ENCODE measurements around the gene GALNT5.

GALNT5 gene

DNA sequence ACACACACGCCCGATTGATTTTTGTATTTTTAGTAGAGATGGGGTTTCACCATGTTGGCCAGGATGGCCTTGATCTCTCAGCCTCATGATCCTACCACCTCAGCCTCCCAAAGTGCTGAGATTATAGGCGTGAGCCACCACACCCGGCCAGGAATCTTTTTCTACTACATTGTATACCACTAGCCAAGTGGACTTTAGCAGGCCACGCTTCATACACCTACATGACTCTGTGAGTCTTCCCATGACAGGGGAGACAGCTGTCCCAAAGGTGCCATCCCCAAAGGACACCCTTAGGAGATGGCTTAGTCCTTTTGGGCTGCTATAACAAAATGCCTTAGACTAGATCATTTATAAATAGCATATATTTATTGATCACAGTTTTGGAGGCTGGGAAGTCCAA, 35.3 kb downstream of the GALNT5 start:
- no peak for DNase-seq

GRCh38 chr2:157296490-157296889, 39.0 kb downstream of the GALNT5 start:
- DNase-seq, result no peak

- DNase-seq, result no peak
Observed at GRCh38 chr2:157296958-157297357, 39.5 kb downstream of the GALNT5 start.

DNA sequence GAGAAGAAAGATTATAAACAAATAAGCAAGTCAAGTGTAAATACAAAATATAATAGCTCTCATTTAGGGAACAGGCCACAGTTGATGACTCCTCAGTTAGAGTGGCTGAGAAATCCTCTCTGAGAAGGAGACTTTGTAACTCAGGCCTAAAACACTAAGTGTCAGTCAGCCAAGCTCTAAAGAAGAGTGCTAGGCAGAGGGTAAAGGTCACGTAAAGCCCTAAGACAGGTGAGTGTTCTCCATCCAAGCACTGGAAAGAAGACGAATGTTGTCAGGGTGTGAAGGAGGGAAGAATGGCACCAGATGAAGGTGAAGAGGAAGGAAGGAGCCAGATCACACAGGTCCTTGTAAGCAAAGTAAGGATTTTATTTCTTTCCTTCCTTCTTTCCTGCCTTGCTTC, 43.8 kb downstream of the GALNT5 start:
- no peak for DNase-seq

DNA sequence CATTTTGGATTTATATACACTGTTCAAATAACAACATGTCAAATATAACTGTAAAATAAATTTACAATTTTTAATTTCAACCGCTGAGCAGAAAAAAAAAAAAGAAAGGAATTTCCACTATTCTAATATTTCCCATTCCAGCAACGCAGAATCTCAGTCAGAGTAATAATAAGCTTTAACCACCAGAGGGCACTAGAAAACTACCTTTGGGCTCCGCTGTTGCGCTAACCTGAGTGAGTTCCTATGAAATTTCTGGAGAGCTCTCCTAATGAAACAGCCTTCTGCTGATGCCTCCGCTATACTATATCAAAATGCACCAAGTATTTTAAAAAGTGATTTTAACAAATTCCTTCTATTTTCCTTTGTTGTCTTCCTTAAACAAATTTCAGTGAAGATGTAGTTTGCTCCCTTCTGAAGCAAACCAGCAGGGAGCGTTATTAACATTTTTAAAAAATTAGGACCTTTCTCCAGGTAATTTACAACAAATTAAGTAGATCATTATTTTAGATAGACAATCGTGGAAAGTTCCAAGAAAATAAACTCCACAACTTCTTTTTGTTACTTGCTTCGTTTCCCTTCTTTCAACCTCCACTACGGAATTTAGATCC, 45.1 kb downstream of the GALNT5 start:
- peak; percentile 84 to 92 for DNase-seq

- DNase-seq, result no peak
Observed at GRCh38 chr2:157303612-157304011, 46.1 kb downstream of the GALNT5 start.

GRCh38 chr2:157304811-157305722, 47.6 kb downstream of the GALNT5 start:
- no peak for DNase-seq

GRCh38 chr2:157305723-157306110, 48.2 kb downstream of the GALNT5 start:
- no peak for DNase-seq

DNA sequence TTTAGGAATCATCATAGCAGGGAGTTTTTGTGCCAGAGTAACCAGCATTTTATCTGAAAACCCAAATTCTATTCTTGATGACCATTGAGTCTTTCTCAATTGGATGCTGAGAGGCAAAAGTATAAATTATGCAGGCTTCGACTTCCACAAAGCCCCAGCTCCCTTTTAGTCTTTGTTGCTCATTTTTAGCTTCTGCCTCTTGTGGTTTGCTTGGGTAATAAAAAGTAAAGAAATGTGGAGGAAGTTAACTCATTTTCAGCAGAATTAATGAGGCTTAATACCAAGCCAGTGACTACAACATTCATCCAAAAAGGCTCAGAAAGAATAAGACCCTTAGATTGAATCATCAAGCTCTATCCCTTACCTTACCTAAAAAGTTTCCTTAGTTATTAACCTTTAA, 49.5 kb downstream of the GALNT5 start:
- peak; percentile 82 to 90 for DNase-seq

- no peak for DNase-seq
Observed at GRCh38 chr2:157309878-157310277, 52.4 kb downstream of the GALNT5 start.

GRCh38 chr2:157311706-157312105, 54.2 kb downstream of the GALNT5 start:
- DNase-seq, result no peak

- no peak for DNase-seq
Observed at GRCh38 chr2:157312866-157313486, 55.5 kb downstream of the GALNT5 start.

DNA sequence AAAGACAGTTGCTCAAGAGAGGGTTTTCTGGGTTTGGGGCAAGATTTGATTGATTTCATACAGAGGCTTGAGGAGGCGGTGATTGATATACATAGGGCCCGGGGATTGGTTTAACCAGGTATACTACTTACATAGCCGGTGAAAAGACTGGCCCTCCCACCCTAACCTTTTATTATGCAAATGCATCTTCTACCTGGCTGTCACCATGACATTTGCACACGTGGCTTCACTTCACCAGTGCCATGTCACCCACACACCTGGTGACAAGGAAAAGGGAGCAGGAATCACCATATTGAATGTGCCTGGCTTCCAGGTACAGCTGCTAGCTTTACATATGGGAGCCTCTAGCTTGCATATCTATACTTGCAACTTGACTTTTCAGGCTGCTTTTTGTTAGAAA, 58.4 kb downstream of the GALNT5 start:
- no peak for DNase-seq

- DNase-seq, result no peak
Observed at GRCh38 chr2:157318884-157319283, 61.4 kb downstream of the GALNT5 start.

- DNase-seq, result no peak
Observed at GRCh38 chr2:157319795-157320194, 62.3 kb downstream of the GALNT5 start.

- DNase-seq, result no peak
Observed at GRCh38 chr2:157320409-157320808, 62.9 kb downstream of the GALNT5 start.

- DNase-seq, result peak; percentile 23
Observed at GRCh38 chr2:157321466-157321865, 64.0 kb downstream of the GALNT5 start.

GRCh38 chr2:157322432-157322831, 64.9 kb downstream of the GALNT5 start:
- DNase-seq, result no peak

GRCh38 chr2:157324331-157324843, 66.9 kb downstream of the GALNT5 start:
- no peak for DNase-seq

DNA sequence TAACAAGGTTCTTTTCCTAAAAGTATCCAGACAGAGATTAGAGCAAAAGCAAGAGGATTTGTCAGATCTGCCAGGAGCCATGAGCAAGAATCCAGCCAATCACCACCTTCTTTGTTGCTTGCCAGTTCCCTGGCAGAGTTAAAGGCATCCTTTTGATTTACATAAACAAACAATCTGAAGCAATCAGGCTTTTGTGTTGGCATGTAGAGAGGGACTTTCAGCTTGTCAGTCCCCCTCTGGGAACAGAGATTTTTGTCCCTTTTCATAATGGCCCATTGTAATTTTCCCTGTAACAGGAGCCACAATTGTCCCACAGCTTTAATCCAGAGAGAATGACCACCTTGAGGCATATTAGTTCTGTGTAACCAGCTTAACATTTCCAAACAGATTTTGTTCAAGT, 68.3 kb downstream of the GALNT5 start, which contains the start of gene ERMN:
Gene ERMN, minus strand, starts transcription at position 39 of the 400 bp plus-strand sequence. CDS start 182 bp downstream, outside the sequence.
- DNase-seq, result no peak

DNA sequence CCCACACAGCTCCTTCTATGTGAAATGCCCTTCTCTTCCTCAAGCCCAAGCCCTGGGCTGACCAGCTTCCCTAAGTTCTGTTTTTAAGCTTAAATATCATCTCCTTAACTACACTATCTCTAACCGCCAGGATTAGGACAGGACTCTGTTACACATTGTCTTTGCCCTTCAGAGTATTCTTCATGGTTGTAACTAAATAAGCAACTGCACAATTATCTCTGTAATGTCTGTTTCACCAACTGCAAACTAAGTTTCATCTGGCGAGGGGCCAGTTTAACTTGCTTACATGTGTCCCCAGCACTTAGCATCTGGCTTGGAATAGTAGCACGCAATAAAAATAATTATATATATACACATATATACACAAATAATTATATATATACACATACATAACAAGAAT, 69.2 kb downstream of the GALNT5 start:
- DNase-seq, result no peak

- DNase-seq, result no peak
Observed at GRCh38 chr2:157327200-157327599, 69.7 kb downstream of the GALNT5 start.
